GM19463 (cell line): ENCODE results near the gene TRAPPC2.
"Not testable (repeated sequence)": the region's sequence is repeated elsewhere in the genome, so short reads cannot be mapped to it uniquely, and the experiment has no call there.

Experiments
- ATAC-seq: cut with Tn5 transposase; IDR thresholded peaks from one replicate; pipeline ENCODE4 v1.9.1; 2021; ENCODE audit warnings: mild to moderate bottlenecking, moderate library complexity; ENCODE audit not compliant: unreplicated experiment

Gene TRAPPC2

DNA sequence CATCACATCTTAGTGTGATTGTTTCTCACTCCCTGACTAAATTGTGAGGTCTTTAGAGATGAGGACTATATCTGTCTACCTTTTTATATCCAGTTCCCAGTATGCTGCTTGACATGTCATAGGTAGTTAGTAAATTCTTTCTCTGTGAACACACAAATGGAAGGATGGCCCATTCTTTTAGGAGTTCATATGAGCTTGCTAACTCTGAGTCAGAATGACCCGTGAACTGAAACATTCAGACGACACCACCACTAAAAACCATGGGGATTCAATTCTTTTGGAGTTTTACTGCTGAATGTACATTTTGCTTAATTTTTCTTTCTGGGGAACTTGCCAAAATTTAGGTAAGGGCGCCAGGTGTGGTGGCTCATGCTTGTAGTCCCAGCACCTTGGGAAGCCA is 14.1 kb upstream of the TRAPPC2 start:
- no peak for ATAC-seq

DNA sequence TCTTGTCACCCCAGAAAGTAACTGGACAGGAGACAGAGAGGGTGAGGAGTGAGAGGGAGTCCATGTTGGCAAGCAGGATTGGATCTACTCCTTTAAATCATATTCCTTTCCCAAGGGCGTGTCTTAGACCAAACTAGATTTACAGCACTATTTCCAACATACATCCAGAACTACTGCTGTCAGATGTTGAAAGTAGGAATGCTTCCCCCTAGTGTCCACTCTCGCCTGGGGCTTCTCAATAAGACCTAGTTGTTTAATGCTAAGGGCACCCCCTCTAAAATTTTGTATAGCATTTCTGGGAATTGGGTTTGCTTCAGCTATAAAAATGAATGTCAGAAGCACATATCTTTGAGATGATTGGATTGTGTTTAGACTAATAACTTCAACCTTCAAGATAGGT is 13.4 kb upstream of the TRAPPC2 start:
- ATAC-seq = no peak

DNA sequence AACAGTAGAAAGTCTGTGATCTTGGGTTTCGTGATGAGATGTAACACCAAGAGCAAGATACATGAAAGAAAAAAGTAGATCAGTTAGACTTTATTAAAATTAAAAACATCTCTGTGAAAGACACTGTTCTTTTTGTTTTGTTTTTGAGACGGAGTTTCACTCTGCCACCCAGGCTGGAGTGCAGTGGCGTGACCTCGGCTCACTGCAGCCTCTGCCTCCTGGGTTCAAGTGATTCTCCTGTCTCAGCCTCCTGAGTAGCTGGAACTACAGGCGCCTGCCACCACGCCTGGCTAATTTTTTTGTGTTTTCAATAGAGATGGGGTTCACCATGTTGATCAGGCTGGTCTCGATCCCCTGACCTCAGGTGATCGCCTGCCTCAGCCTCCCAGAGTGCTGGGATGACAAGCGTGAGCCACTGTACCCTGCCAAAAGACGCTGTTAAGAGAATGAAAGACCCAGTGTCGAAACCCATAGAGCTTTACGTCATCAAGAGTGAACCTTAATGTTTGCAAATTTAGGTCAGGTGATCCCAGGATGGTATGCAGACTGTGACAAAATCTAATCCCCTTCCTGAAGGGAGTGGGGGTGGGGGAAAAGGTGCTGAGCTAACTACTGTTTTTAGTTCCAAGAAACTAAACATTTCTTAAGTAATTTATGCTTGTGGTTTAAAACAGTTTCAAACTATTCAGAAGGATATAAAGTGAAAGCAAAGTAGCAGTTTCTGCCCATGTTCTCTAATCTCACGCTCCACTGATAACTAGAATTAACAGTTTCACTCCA is 8.2 kb upstream of the TRAPPC2 start:
- peak; percentile 94 for ATAC-seq

DNA sequence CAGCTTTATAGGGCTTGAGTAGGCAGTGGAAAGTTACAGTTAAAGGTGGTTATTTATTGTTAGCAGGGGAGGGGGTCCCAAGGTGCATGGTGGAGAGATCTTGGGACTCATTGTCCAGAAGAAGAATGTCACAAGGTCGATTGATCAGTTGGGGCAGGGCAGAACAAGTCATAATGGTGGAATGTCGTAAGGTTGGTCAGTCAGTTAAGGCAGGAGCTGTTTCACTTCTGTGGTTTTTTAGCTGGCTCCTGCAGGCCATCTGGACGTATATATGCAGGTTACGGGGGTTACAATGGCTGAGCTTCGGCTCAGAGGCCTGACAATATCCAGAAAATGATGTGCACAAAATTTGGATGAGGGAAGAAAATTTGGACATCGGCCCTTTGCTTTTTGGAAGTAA is 7.3 kb upstream of the TRAPPC2 start:
- no peak for ATAC-seq

DNA sequence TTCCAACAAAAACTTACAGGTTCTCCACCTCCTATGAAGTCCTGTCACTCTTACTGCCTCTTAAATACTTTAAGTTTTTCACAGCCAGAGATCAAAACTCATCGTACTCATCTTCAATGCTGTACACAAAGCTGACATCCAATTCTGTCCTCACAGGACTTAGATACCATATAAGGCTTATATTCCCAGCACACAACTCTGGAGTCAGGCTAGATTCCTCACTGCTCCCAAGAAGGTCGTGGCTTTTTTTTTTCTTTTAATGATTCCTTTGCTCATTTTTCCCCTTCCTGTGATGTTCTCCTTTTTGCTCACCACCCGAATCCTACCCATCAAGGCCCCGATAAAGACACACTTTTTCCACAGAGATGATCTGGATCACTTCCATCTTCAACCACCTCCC is 914 bp downstream of the TRAPPC2 start:
- ATAC-seq = no peak

DNA sequence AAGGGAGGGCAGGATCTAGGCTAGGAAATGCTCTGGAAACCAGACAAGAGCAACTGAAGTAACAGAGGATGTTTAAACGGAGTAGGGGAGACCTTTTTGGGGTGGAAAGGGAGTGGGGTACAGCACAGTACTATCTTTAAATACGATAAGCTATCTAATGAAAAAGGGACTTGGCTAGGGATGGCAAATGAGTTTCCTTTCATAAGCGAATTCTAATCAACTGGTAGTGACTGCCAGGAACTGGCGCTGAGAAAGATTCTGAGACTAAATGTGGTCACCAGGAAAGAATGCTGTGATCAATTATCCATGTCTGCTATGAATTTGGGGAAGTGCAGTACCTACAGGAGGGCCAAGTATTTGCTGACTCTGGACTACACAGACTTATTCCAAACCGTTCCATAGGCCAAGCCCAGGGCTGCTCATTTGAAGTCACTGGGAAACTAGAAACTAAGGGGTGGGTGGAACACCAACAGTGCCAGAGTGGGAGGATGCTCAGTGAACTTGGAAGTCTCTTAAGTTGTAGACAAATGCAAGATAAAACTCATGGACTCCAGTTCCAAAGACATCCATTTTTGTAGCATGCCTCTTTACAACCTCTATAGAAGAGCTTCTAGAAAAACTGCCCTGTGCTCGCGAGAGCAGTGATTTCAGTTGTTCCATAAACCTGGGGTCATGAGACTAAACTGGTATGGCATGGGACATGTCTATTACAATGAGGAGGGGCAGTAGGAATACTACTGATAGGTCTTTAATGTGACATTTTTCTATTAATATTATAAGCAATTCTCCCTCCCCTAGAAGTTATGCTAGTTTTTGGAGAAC is 2.0 kb downstream of the TRAPPC2 start:
- ATAC-seq = no peak

DNA sequence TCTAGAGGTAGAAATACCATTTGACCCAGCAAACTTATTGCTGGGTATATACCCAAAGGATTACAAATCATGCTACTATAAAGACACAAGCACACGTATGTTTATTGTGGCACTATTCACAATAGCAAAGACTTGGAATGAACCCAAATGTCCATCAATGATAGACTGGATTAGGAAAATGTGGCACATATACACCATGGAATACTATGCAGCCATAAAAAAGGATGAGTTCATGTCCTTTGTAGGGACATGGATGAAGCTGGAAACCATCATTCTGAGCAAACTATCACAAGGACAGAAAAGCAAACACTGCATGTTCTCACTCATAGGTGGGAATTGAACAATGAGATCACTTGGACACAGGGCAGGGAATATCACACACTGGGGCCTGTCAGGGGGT is 3.9 kb downstream of the TRAPPC2 start:
- ATAC-seq = not testable (repeated sequence)

DNA sequence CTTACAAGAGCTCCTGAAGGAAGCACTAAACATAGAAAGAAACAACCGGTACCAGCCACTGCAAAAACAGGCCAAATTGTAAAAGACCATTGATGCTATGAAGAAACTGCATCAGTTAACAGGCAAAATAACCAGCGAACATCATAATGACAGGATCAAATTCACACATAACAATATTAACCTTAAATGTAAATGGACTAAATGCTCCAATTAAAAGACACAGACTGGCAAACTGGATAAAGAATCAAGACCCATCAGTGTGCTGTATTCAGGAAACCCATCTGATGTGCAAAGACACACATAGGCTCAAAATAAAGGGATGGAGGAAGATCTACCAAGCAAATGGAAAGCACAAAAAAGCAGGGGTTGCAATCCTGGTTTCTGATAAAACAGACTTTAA is 7.8 kb downstream of the TRAPPC2 start:
- not testable (repeated sequence) for ATAC-seq

DNA sequence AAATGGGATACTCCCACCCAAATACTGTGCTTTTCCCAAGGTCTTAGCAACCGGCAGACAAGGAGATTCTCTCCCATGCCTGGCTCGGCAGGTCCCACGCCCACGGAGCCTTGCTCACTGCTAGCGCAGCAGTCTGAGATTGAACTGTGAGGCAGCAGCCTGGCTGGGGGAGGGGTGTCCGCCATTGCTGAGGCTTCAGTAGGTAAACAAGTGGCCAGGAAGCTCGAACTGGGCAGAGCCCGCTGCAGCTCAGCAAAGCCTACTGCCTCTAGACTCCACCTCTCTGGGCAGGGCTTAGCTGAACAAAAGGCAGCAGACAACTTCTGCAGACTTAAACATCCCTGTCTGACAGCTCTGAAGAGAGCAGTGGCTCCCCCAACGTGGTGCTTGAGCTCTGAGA is 9.5 kb downstream of the TRAPPC2 start:
- not testable (repeated sequence) for ATAC-seq

DNA sequence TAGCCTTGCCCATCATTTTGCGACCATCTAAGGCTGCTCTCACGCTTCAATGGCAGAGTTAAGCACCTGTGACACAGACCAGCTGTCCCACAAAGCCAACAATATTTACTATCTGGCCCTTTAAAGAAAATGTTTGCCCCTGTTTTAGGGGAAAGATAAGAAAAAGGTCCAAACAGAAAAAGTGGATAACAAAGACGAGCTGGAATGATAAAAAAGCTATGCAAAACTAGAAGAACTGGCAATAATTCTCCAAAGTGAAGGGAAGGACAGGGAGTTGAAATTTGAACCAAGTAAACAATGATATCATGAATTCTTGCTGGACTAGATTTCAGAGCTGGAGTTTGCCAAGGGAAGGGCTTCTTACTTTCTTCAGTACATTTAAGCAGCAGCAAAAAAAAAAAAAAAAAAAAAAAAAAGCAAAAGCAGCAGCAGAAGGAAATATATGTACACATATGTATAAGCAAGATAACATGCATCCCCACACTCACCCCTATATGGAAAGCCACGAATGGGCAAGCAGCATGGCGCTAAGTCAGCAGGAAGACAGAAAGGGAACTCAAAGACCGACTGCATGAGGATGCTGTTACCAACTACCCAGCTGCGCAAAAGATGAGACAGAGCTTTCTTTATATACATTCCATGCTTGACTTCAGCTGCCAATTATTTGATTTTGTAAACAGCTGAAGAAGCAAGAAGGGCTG is 12.5 kb downstream of the TRAPPC2 start:
- no peak for ATAC-seq

DNA sequence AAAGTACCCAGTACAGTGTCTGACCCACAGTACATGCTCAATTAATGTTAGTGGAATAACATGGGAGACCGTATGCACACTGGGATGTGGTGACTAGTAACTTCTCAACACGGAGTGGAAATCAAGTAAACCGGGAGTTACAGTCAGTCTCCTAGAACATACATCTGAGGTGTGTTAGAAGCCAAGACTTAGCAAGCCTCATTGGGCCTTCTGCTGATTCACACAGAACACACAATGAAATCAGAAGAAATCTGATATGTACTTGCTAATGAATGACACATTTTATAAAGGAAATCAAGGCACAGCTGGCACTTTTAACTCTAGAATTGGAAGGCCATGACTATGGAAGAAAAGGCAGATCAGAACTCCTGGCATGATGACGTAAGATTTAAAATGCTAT is 13.0 kb downstream of the TRAPPC2 start:
- ATAC-seq = no peak

DNA sequence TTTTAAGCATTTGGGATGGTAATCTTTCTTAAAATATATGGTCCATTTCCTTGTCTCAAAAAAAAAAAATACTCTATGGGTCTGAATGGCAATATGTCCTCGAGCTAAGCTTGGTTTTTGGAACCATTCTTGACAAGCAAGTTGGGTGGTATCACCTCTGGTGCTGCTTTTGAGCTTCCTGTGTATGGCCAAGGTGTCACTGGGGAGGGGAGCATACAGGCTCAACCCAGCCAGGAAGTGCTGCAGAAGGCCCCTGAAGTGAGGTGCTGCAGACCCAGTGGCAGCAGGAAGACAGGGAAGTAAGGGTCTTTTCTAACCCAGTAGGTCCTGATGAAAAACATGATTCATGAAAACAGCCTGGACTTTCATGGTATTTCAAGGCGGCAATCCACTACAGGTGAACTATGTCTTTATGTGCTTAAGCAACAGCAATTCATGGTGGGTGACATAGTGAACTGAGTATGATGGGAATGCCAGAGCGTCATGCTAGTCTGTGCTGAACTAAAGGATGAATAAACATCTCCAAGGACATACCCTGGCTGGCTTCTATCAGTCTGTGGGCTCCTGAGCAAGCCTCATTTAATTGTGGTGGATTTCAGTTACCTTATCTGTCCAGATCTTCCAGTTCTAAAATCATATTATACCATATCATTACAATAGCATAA is 15.1 kb downstream of the TRAPPC2 start:
- no peak for ATAC-seq

DNA sequence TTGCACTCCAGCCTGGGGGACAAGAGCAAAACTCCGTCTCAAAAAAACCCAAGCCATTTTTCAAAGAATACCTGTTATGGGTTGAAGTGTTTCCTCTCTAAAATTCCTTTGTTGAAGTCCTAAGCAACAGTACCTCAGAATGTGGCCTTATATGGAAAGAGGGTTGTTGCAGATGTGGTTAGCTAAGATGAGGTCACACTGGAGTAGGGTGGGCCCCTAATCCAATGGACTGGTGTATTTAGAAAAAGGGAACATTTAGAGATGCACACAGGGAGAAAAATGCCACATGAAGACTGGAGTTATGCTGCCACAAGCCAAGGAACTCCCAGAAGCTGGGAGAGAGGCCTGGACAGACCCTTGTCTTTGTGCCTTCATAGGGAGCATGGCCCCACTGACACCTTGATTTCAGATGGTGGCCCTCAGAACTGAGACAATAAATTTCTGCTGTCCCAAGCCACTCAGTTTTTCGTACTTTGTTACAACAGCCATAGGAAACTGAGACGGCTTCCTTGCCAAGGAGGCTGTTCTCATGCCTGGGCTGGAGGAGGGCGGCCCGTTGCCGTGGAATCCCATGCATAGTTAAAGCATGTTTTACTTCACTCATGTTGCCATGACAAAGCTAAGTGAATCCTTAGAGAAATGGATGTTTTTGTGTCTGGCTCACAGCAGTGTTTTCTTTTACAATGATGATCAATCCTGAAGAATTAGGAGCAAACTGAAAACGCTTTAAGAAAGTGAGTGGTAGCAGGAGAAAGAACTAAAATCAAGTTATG is 16.5 kb downstream of the TRAPPC2 start:
- ATAC-seq = no peak

DNA sequence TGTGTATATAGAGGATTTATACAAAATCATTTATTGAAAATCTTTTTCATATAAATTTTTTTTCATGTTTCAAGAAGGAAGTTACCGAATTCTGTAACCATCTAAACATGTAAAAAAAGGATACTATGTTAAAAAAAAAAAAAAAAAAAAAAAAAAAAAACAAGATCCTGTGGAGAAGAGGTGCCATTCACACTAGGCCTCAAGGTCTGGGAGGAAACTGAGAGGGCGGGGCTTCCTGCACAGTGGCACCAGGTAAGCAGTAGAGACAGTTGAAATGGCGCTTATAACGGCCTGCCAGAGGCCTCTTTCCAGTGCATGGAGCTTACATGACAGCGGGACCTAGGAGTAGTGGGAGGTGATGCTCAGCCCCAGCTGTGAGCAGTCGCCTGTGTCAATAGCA is 17.5 kb downstream of the TRAPPC2 start:
- no peak for ATAC-seq

DNA sequence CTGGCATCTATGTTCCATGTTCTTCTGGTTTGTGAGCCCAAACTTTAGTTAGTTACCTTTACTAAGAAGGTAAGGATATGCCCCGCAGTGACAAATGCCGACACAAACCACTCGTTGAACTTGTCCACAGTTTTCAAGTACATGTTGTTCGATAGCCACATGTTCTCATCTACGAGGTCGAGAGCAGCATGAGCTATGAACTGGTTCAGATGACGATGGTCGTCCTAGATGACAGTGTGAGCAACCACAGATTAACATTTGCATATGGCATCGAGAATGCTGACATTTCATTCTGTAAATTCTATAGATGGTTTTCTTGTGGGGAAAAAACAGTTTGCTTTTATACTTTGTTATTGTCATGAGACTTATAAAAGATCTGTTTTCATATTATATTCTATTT is 18.0 kb downstream of the TRAPPC2 start:
- no peak for ATAC-seq

DNA sequence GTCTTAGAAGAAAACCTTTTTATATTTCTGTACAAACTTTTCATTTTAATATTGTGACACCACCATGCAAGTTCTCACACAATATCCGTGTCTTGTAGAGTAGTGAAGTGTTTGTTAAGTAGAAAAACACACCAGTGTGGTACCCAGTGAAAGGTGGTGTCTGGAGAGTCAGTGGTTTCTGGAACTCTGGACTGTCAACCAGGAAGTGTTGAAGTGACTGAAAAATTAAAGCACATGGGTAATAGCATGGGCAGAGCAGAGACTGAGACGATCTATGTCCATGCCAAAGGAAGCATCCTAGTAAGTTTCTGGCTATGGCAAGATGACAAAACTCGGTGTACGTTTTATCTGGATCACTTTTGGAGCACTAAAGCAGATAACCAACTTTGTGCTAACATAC is 23.3 kb downstream of the TRAPPC2 start:
- ATAC-seq = no peak

DNA sequence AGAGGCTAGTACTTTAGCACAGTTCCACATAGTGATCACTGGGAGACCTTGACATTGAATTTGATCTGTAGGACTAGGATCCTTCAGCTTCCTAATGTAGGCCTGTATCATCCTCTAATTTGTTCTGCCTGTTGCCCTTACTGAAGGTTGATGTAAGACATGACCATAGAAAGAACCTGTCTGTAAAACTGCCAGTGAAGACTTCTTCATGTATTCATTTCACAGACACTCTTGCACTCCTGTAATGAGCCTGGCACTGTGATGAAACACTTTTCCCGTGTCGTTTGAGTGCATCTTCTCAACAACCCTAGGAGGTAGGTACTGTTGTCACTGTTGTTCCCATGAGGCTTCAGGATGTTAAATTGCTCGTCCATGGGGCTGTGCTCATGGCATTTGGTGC is 30.8 kb downstream of the TRAPPC2 start:
- no peak for ATAC-seq

DNA sequence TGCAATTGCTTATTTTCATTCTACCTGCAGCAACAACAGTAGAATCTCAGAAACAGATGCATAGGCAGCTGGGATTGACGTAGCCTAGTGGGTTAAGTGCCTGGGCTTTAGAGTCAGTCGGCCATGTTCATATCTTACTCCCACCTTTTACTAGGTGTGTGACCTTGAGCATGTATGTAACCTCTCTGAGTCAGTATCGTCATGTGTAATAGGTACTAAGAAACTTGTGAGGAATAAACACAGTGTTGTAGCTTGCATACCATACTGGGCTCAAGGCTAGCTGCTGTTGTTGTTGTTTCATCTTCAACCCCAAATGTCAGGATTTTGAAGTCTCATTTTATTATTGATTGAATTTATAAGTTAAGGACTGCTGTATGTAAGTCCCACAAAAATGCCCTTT is 31.3 kb downstream of the TRAPPC2 start:
- no peak for ATAC-seq

DNA sequence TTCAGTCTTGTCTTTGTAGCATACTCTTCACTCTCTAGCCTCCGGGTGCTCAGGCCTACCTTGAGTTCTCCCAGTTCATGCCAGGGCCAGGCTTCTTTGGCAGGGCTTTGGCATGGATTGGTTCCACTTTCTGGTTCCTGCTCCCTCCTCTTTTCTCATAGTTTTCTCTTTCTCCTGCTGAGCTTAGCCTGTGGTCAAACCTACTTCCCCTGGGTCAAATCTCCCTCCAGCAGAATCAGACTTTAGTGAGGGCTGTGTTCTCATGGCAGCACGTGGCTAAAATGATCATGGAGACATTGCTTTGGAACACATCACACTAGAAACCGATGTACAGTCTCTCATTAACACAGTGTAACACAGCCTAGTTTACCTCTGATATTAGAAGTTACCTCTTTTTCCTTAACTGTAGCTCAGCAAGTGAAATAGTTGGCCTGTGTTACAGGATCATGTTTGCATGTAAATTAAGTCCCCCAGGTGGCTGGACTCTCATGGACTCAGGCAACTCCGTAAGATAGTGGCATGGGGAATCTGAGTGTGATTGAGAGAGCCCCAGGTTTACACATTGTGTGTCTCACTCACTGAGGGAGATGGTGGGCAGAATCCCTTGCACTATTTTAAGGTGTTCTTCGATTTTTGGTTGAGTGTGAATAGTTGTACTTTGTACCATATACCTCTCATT is 32.2 kb downstream of the TRAPPC2 start:
- no peak for ATAC-seq

DNA sequence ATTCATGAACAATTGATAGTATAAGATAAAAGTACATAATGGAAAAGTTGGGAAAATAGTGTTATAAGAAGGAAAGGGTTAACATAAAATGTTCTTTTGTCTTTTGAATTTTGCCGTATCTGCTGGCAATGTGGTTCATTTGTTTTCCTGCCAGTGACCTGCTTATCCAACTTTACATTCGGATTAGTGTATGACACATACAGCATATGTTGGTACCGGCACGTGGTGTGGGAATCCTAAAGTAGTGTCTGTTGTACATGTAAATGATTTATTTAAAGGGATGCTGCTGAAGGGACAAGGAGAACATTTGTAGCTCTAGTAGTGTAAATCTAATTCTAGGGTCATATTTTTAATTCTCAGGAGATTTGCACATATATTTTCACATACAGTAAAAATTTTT is 34.0 kb downstream of the TRAPPC2 start:
- ATAC-seq = no peak
